ENCODE measurements around the gene CDK16. TPM values are rescaled to one million over a fixed set of nuclear protein-coding genes. Genes with fewer than 3 reads are reported as not detected.

Gene CDK16
- total RNA-seq, 2 donors from 2014 or later: 167 to 245 TPM

- no peaks in the 10 kb centered on the region for H3K9me3 ChIP-seq (ENCODE audit: control insufficient read depth, low read length)
- H3K9ac ChIP-seq (ENCODE audit: extremely low read depth, low read length, poor library complexity, severe bottlenecking): no peak overlapping the region
- DNase-seq: no peak
- H3K4me1 ChIP-seq (ENCODE audit: control insufficient read depth, insufficient read depth, low read length): no peaks in the 10 kb centered on the region
- H3K36me3 ChIP-seq (ENCODE audit: control insufficient read depth, insufficient read depth, low read length): no peaks in the 10 kb centered on the region
- no peak overlapping the region for H3K4me3 Mint-ChIP-seq
- H3K27me3 ChIP-seq (ENCODE audit: control insufficient read depth, insufficient read depth, low read length, poor library complexity, severe bottlenecking): no peaks in the 10 kb centered on the region
- no peaks in the 10 kb centered on the region for H3K4me1 Mint-ChIP-seq
- H3K36me3 Mint-ChIP-seq (ENCODE audit: low read depth): no peaks in the 10 kb centered on the region
- peaks cover 57% of the 10 kb centered on the region for H3K9me3 Mint-ChIP-seq
- no peak overlapping the region for H3K27ac ChIP-seq (ENCODE audit: low read depth, low read length)
- 86% methylated on average over 1 to 7 of the region's 7 CpGs for WGBS, 2 experiments (ENCODE audit: insufficient coverage in 1 of 2, insufficient read length in 1 of 2)
- no peaks in the 10 kb centered on the region for H3K27me3 Mint-ChIP-seq (ENCODE audit: insufficient read depth)
- H3K4me3 ChIP-seq (ENCODE audit: low read length): no peak overlapping the region
- TF ChIP-seq CTCF (conservative IDR thresholded peaks at IDR 0.05): no peak
- no peak overlapping the region for H3K27ac Mint-ChIP-seq
Observed at GRCh38 chrX:47264483-47265173, 46.1 kb downstream of the CDK16 start.

GRCh38 chrX:47266643-47267042 is 48.2 kb downstream of the CDK16 start:
- Histone ChIP-seq H3K9me3 (ENCODE audit: control insufficient read depth, low read length) (no peaks in the 10 kb centered on the region), H3K27ac (ENCODE audit: low read depth, low read length) (no peak overlapping the region), H3K4me1 (ENCODE audit: control insufficient read depth, insufficient read depth, low read length) (no peaks in the 10 kb centered on the region), H3K36me3 (ENCODE audit: control insufficient read depth, insufficient read depth, low read length) (no peaks in the 10 kb centered on the region), H3K27me3 (ENCODE audit: control insufficient read depth, insufficient read depth, low read length, poor library complexity, severe bottlenecking) (no peaks in the 10 kb centered on the region), H3K9ac (ENCODE audit: extremely low read depth, low read length, poor library complexity, severe bottlenecking) (no peak overlapping the region), H3K4me3 (ENCODE audit: low read length) (no peak overlapping the region)
- no peak overlapping the region for H3K27ac Mint-ChIP-seq
- DNase-seq: no peak
- no peaks in the 10 kb centered on the region for H3K4me1 Mint-ChIP-seq
- no peaks in the 10 kb centered on the region for H3K36me3 Mint-ChIP-seq (ENCODE audit: low read depth)
- no peaks in the 10 kb centered on the region for H3K27me3 Mint-ChIP-seq (ENCODE audit: insufficient read depth)
- peaks cover 52% of the 10 kb centered on the region for H3K9me3 Mint-ChIP-seq
- no peak overlapping the region for H3K4me3 Mint-ChIP-seq
- no peak for TF ChIP-seq CTCF (conservative IDR thresholded peaks at IDR 0.05)
- WGBS, 2 experiments (ENCODE audit: insufficient coverage in 1 of 2, insufficient read length in 1 of 2): 80% methylated on average over 7 of the region's 7 CpGs; no CpG with 5 or more reads in 1 of the 2 experiments

GRCh38 chrX:47272013-47272408 is 53.5 kb downstream of the CDK16 start:
- WGBS, 2 experiments (ENCODE audit: insufficient coverage in 1 of 2, insufficient read length in 1 of 2): 80% methylated on average over 2 of the region's 2 CpGs; no CpG with 5 or more reads in 1 of the 2 experiments

More at GRCh38 chrX:47272013-47272408, 53.5 kb downstream of the CDK16 start:
- no peak for DNase-seq
- Mint-ChIP-seq H3K36me3 (ENCODE audit: low read depth) (no peaks in the 10 kb centered on the region), H3K27ac (no peak overlapping the region), H3K4me1 (no peaks in the 10 kb centered on the region), H3K9me3 (peaks cover 46% of the 10 kb centered on the region), H3K27me3 (ENCODE audit: insufficient read depth) (no peaks in the 10 kb centered on the region), H3K4me3 (no peak overlapping the region)
- TF ChIP-seq CTCF (conservative IDR thresholded peaks at IDR 0.05): no peak
- no peaks in the 10 kb centered on the region for H3K4me1 ChIP-seq (ENCODE audit: control insufficient read depth, insufficient read depth, low read length)
- no peak overlapping the region for H3K9ac ChIP-seq (ENCODE audit: extremely low read depth, low read length, poor library complexity, severe bottlenecking)
- H3K27ac ChIP-seq (ENCODE audit: low read depth, low read length): no peak overlapping the region
- no peaks in the 10 kb centered on the region for H3K27me3 ChIP-seq (ENCODE audit: control insufficient read depth, insufficient read depth, low read length, poor library complexity, severe bottlenecking)
- H3K36me3 ChIP-seq (ENCODE audit: control insufficient read depth, insufficient read depth, low read length): no peaks in the 10 kb centered on the region
- H3K9me3 ChIP-seq (ENCODE audit: control insufficient read depth, low read length): no peaks in the 10 kb centered on the region
- no peak overlapping the region for H3K4me3 ChIP-seq (ENCODE audit: low read length)
